OCI-M2 (cell line): ENCODE results near the gene PPFIBP2.

Experiments
- DNase-seq: peaks from one replicate; lab custom pipeline; 2025; ENCODE audit not compliant: unreplicated experiment; lab: John Stamatoyannopoulos, UW

Gene PPFIBP2

GRCh38 chr11:7524462-7525235 is 10.8 kb downstream of the PPFIBP2 start:
- no peak for DNase-seq

- DNase-seq = no peak
Measured at GRCh38 chr11:7525424-7525823, 11.6 kb downstream of the PPFIBP2 start.

- DNase-seq = no peak
Measured at GRCh38 chr11:7527029-7527428, 13.2 kb downstream of the PPFIBP2 start.

- DNase-seq = no peak
Measured at GRCh38 chr11:7528514-7529049, 14.8 kb downstream of the PPFIBP2 start.

- no peak for DNase-seq
Measured at GRCh38 chr11:7530013-7530640, 16.3 kb downstream of the PPFIBP2 start.

GRCh38 chr11:7531011-7531410 is 17.2 kb downstream of the PPFIBP2 start:
- no peak for DNase-seq

GRCh38 chr11:7532405-7533145 is 18.8 kb downstream of the PPFIBP2 start:
- no peak for DNase-seq

GRCh38 chr11:7533199-7534041 is 19.6 kb downstream of the PPFIBP2 start:
- no peak for DNase-seq

- DNase-seq = no peak
Measured at GRCh38 chr11:7534042-7534378, 20.2 kb downstream of the PPFIBP2 start.

GRCh38 chr11:7536100-7536499 is 22.3 kb downstream of the PPFIBP2 start:
- DNase-seq = no peak

- DNase-seq = no peak
Measured at GRCh38 chr11:7537265-7537664, 23.5 kb downstream of the PPFIBP2 start.

GRCh38 chr11:7538031-7538430 is 24.2 kb downstream of the PPFIBP2 start:
- DNase-seq = no peak

GRCh38 chr11:7538466-7539454 is 25.0 kb downstream of the PPFIBP2 start:
- no peak for DNase-seq

GRCh38 chr11:7540830-7541555 is 27.2 kb downstream of the PPFIBP2 start:
- DNase-seq = no peak

- no peak for DNase-seq
Measured at GRCh38 chr11:7543302-7543701, 29.5 kb downstream of the PPFIBP2 start.

- no peak for DNase-seq
Measured at GRCh38 chr11:7544021-7544420, 30.2 kb downstream of the PPFIBP2 start.

- no peak for DNase-seq
Measured at GRCh38 chr11:7545611-7546010, 31.8 kb downstream of the PPFIBP2 start.

GRCh38 chr11:7546324-7546791 is 32.6 kb downstream of the PPFIBP2 start:
- DNase-seq = no peak

GRCh38 chr11:7547687-7548086 is 33.9 kb downstream of the PPFIBP2 start:
- no peak for DNase-seq
